Adrenal gland (tissue), 5 donors: Measurements from ENCODE around the gene CDH4.
"Not testable (repeated sequence)": the region's sequence is repeated elsewhere in the genome, so short reads cannot be mapped to it uniquely, and the experiment has no call there.

ENCODE experiments used
- POLR2A ChIP-seq, 2 donors: fragments of 450-650 bp; IDR thresholded peaks; one replicate each; pipeline ENCODE4 v1.6.1; 2017; ENCODE audit warnings: antibody characterized with exemption in 2 of 2, mild to moderate bottlenecking in 2 of 2, moderate library complexity in 1 of 2
- TF ChIP-seq, protein P1 (sequence below), 6 experiments: fragments of 450-650 bp in 4 of 6; fragments of 200-600 bp in 2 of 6; sonication (generic) in 1 of 6; IDR thresholded peaks; 1 replicate in 5 of 6; 2 replicates in 1 of 6; pipeline versions ENCODE4 v1.5.1 to v1.8.0; 2016 to 2021; ENCODE audit warnings: antibody characterized with exemption in 6 of 6, mild to moderate bottlenecking in 2 of 6, moderate library complexity in 1 of 6
- donor health status: DM: no; HTN: no; CAD: no.

DNA sequence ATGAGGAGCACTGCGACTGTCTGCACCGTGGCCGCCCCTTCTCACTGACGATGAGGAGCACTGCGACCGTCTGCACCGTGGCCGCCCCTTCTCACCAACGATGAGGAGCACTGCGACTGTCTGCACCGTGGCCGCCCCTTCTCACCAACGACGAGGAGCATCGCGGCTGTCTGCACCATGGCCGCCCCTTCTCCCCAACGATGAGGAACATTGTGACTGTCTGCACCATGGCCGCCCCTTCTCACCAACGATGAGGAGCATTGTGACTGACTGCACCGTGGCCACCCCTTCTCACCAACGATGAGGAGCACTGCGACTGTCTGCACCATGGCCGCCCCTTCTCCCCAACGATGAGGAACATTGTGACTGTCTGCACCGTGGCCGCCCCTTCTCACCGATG, 696.0 kb downstream of the CDH4 start:
- TF ChIP-seq, protein P1, sequence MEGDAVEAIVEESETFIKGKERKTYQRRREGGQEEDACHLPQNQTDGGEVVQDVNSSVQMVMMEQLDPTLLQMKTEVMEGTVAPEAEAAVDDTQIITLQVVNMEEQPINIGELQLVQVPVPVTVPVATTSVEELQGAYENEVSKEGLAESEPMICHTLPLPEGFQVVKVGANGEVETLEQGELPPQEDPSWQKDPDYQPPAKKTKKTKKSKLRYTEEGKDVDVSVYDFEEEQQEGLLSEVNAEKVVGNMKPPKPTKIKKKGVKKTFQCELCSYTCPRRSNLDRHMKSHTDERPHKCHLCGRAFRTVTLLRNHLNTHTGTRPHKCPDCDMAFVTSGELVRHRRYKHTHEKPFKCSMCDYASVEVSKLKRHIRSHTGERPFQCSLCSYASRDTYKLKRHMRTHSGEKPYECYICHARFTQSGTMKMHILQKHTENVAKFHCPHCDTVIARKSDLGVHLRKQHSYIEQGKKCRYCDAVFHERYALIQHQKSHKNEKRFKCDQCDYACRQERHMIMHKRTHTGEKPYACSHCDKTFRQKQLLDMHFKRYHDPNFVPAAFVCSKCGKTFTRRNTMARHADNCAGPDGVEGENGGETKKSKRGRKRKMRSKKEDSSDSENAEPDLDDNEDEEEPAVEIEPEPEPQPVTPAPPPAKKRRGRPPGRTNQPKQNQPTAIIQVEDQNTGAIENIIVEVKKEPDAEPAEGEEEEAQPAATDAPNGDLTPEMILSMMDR (IDR thresholded peaks at IDR 0.05): not testable (repeated sequence)
- TF ChIP-seq POLR2A (IDR thresholded peaks at IDR 0.05): not testable (repeated sequence)
